ENCODE measurements around the gene SIRT1.
"Not testable (repeated sequence)": the region's sequence is repeated elsewhere in the genome, so short reads cannot be mapped to it uniquely, and the experiment has no call there.

GRCh38 chr10:67966035-67966434 is 81.6 kb downstream of the SIRT1 start:
- TF ChIP-seq, protein P1, sequence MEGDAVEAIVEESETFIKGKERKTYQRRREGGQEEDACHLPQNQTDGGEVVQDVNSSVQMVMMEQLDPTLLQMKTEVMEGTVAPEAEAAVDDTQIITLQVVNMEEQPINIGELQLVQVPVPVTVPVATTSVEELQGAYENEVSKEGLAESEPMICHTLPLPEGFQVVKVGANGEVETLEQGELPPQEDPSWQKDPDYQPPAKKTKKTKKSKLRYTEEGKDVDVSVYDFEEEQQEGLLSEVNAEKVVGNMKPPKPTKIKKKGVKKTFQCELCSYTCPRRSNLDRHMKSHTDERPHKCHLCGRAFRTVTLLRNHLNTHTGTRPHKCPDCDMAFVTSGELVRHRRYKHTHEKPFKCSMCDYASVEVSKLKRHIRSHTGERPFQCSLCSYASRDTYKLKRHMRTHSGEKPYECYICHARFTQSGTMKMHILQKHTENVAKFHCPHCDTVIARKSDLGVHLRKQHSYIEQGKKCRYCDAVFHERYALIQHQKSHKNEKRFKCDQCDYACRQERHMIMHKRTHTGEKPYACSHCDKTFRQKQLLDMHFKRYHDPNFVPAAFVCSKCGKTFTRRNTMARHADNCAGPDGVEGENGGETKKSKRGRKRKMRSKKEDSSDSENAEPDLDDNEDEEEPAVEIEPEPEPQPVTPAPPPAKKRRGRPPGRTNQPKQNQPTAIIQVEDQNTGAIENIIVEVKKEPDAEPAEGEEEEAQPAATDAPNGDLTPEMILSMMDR (IDR thresholded peaks at IDR 0.05 in 8 of 11, conservative IDR thresholded peaks at IDR 0.05 in 3 of 11): not testable (repeated sequence)
- not testable (repeated sequence) for TF ChIP-seq POLR2A, POLR2AphosphoS5 (IDR thresholded peaks at IDR 0.05)

Data from spleen (tissue), 7 donors.